Esophagus squamous epithelium (tissue), 4 donors: ENCODE results near the gene NAA40.

Experiments
- POLR2A ChIP-seq, 4 donors: fragments of 450-650 bp; IDR thresholded peaks; one replicate each; pipeline ENCODE4 v1.6.1; 2017; ENCODE audit warnings: antibody characterized with exemption in 4 of 4, mild to moderate bottlenecking in 4 of 4, moderate library complexity in 3 of 4
- TF ChIP-seq, protein P1 (sequence below), 6 experiments: fragments of 450-650 bp in 4 of 6; fragments of 200-600 bp in 2 of 6; sonication (generic) in 2 of 6; IDR thresholded peaks; one replicate each; pipeline ENCODE4 v1.5.1; 2016 to 2019; ENCODE audit warnings: antibody characterized with exemption in 6 of 6, mild to moderate bottlenecking in 4 of 6, moderate library complexity in 4 of 6

DNA sequence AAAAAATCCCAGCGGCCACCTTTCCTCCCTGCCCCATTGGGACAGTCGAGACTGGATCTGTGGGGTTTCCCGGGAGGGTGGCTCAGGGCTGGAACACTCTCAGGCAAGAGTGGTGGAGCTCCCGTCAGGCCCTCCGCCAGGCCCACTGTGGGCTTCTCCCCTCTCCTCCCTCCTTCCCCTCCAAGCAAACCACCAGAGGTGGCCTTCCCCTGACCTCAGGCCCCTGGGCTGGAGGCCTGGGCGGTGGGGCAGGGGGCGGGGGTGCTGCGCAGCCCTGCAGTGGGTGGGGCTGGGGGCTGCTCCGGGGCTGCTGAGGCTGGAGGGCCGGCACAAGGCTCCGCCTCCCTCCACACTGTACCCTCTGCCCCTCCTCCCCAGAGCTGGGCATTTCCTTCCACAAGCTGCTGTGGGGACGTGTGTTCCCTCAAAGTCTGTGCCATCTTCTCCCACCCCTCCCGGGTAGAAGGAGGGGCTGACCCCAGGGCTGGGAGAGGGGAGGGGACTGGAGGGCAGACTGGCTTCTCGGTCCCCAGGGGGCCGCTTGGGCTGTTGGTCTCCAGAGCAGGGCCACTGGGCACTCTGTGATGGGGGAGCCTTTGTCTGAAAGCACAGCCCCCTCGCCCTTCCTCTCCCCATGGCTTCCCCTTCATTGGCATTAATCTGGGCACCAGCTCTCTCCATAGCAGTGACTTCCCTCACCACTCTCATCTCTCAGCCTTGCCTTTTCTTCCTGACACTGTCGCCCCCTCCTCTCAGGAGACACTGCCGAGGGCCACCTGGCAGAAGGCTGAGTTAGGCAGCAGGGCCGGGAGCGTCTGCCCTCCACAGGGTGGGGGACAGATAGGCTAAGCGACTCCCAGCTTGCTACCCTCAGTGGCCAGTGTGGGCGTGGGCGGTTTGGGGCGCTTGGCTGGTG, 29.0 kb upstream of the NAA40 start:
- TF ChIP-seq POLR2A (IDR thresholded peaks at IDR 0.05), result no peak
- TF ChIP-seq, protein P1, sequence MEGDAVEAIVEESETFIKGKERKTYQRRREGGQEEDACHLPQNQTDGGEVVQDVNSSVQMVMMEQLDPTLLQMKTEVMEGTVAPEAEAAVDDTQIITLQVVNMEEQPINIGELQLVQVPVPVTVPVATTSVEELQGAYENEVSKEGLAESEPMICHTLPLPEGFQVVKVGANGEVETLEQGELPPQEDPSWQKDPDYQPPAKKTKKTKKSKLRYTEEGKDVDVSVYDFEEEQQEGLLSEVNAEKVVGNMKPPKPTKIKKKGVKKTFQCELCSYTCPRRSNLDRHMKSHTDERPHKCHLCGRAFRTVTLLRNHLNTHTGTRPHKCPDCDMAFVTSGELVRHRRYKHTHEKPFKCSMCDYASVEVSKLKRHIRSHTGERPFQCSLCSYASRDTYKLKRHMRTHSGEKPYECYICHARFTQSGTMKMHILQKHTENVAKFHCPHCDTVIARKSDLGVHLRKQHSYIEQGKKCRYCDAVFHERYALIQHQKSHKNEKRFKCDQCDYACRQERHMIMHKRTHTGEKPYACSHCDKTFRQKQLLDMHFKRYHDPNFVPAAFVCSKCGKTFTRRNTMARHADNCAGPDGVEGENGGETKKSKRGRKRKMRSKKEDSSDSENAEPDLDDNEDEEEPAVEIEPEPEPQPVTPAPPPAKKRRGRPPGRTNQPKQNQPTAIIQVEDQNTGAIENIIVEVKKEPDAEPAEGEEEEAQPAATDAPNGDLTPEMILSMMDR (IDR thresholded peaks at IDR 0.05), result no peak
